ENCODE results near the gene CASK. TPM values are rescaled to one million over a fixed set of nuclear protein-coding genes. Genes with fewer than 3 reads are reported as not detected.
A peak's percentile ranks its signal among the peaks of the same experiment; 100 is the strongest.

CASK gene
- total RNA-seq, 1 donor from 2014 or later: 43.0 TPM

- no peaks in the 10 kb centered on the region for H3K27me3 Mint-ChIP-seq (ENCODE audit: unreplicated experiment)
- peaks cover 4% of the 10 kb centered on the region for H3K4me1 Mint-ChIP-seq (ENCODE audit: unreplicated experiment)
- H3K36me3 Mint-ChIP-seq (ENCODE audit: unreplicated experiment): no peaks in the 10 kb centered on the region
- DNase-seq (ENCODE audit: extremely low spot score, unreplicated experiment): no peak
- no peak overlapping the region for H3K27ac Mint-ChIP-seq (ENCODE audit: unreplicated experiment)
- no peak for TF ChIP-seq CTCF (IDR thresholded peaks at IDR 0.05)
- H3K9me3 Mint-ChIP-seq (ENCODE audit: unreplicated experiment): no peaks in the 10 kb centered on the region
- H3K4me3 Mint-ChIP-seq (ENCODE audit: unreplicated experiment): no peak overlapping the region
Measured at GRCh38 chrX:41761702-41762101, 161.7 kb downstream of the CASK start.

- Mint-ChIP-seq H3K4me1 (ENCODE audit: unreplicated experiment) (peaks cover 4% of the 10 kb centered on the region), H3K36me3 (ENCODE audit: unreplicated experiment) (no peaks in the 10 kb centered on the region), H3K9me3 (ENCODE audit: unreplicated experiment) (no peaks in the 10 kb centered on the region), H3K27me3 (ENCODE audit: unreplicated experiment) (no peaks in the 10 kb centered on the region), H3K27ac (ENCODE audit: unreplicated experiment) (no peak overlapping the region), H3K4me3 (ENCODE audit: unreplicated experiment) (no peak overlapping the region)
- no peak for DNase-seq (ENCODE audit: extremely low spot score, unreplicated experiment)
- TF ChIP-seq CTCF (IDR thresholded peaks at IDR 0.05): no peak
Measured at GRCh38 chrX:41761169-41761568, 162.2 kb downstream of the CASK start.

GRCh38 chrX:41759817-41760216 is 163.5 kb downstream of the CASK start:
- Mint-ChIP-seq H3K4me3 (ENCODE audit: unreplicated experiment) (no peak overlapping the region), H3K9me3 (ENCODE audit: unreplicated experiment) (no peaks in the 10 kb centered on the region), H3K27me3 (ENCODE audit: unreplicated experiment) (no peaks in the 10 kb centered on the region), H3K27ac (ENCODE audit: unreplicated experiment) (no peak overlapping the region), H3K36me3 (ENCODE audit: unreplicated experiment) (no peaks in the 10 kb centered on the region), H3K4me1 (ENCODE audit: unreplicated experiment) (peaks cover 4% of the 10 kb centered on the region)
- peak; percentile 55 for TF ChIP-seq CTCF (IDR thresholded peaks at IDR 0.05)
- DNase-seq (ENCODE audit: extremely low spot score, unreplicated experiment): no peak

GRCh38 chrX:41758401-41758800 is 165.0 kb downstream of the CASK start:
- H3K4me3 Mint-ChIP-seq (ENCODE audit: unreplicated experiment): no peak overlapping the region
- peaks cover 3% of the 10 kb centered on the region for H3K4me1 Mint-ChIP-seq (ENCODE audit: unreplicated experiment)
- no peaks in the 10 kb centered on the region for H3K9me3 Mint-ChIP-seq (ENCODE audit: unreplicated experiment)
- H3K27ac Mint-ChIP-seq (ENCODE audit: unreplicated experiment): no peak overlapping the region
- TF ChIP-seq CTCF (IDR thresholded peaks at IDR 0.05): no peak
- no peak for DNase-seq (ENCODE audit: extremely low spot score, unreplicated experiment)
- H3K27me3 Mint-ChIP-seq (ENCODE audit: unreplicated experiment): no peaks in the 10 kb centered on the region
- H3K36me3 Mint-ChIP-seq (ENCODE audit: unreplicated experiment): no peaks in the 10 kb centered on the region

GRCh38 chrX:41750716-41751115 is 172.6 kb downstream of the CASK start:
- no peak for TF ChIP-seq CTCF (IDR thresholded peaks at IDR 0.05)
- Mint-ChIP-seq H3K4me1 (ENCODE audit: unreplicated experiment) (no peaks in the 10 kb centered on the region), H3K27ac (ENCODE audit: unreplicated experiment) (no peak overlapping the region), H3K9me3 (ENCODE audit: unreplicated experiment) (no peaks in the 10 kb centered on the region), H3K36me3 (ENCODE audit: unreplicated experiment) (peaks cover 2% of the 10 kb centered on the region), H3K4me3 (ENCODE audit: unreplicated experiment) (no peak overlapping the region), H3K27me3 (ENCODE audit: unreplicated experiment) (no peaks in the 10 kb centered on the region)
- DNase-seq (ENCODE audit: extremely low spot score, unreplicated experiment): no peak
